ENCODE data around the gene BAZ2B. TPM values are rescaled to one million over a fixed set of nuclear protein-coding genes. Genes with fewer than 3 reads are reported as not detected.
A peak's percentile ranks its signal among the peaks of the same experiment; 100 is the strongest.

Gene BAZ2B
- total and polyA plus RNA-seq, 12 donors, result 6.8 to 57.2 (median 44.9) TPM

- H3K4me3 ChIP-seq, result no peak overlapping the region
- H3K27ac ChIP-seq, result no peak overlapping the region
- H3K27me3 ChIP-seq, result no peaks in the 10 kb centered on the region
- WGBS, 2 donors, result 72 to 78% methylated on average over 2 of the region's 2 CpGs
- ATAC-seq, result no peak
- no peak for TF ChIP-seq CTCF (IDR thresholded peaks at IDR 0.05)
- DNase-seq, result no peak
- intact Hi-C loops (cut with DNase I), result no loop called here
- peaks cover 0 to 17% (median 6%) of the 10 kb centered on the region in 9 donors for H3K4me1 ChIP-seq
- no peaks in the 10 kb centered on the region for H3K36me3 ChIP-seq
- H3K9me3 ChIP-seq, result peaks cover 0 to 18% (median 0%) of the 10 kb centered on the region in 11 donors
Measured at GRCh38 chr2:159622966-159623365, 6.6 kb upstream of the BAZ2B start.

GRCh38 chr2:159620796-159621195, 4.4 kb upstream of the BAZ2B start:
- Histone ChIP-seq H3K27ac (no peak overlapping the region), H3K4me1 (peaks cover 0 to 29% (median 16%) of the 10 kb centered on the region in 9 donors), H3K4me3 (no peak overlapping the region), H3K27me3 (no peaks in the 10 kb centered on the region), H3K9me3 (peaks cover 0 to 12% (median 0%) of the 10 kb centered on the region in 11 donors), H3K36me3 (no peaks in the 10 kb centered on the region)
- no peak for TF ChIP-seq CTCF (IDR thresholded peaks at IDR 0.05)
- no peak for ATAC-seq
- intact Hi-C loops (cut with DNase I), result no loop called here
- 95 to 96% methylated on average over 2 of the region's 2 CpGs for WGBS, 2 donors
- no peak for DNase-seq

- 6 to 7% methylated on average over 2 of the region's 2 CpGs for WGBS, 2 donors
- no peaks in the 10 kb centered on the region for H3K36me3 ChIP-seq
- no peak for ATAC-seq
- H3K27me3 ChIP-seq, result no peaks in the 10 kb centered on the region
- no peaks in the 10 kb centered on the region for H3K9me3 ChIP-seq
- peak overlapping the region in 5 of 10 donors; percentile 5 to 99 (median 97) for H3K27ac ChIP-seq
- intact Hi-C loops (cut with DNase I), result loop anchor here in 4 of 10 donors (2.0 to 10.0 kb wide), 6 partner anchors 95 to 187 kb away; partner anchors contain the start of gene MARCHF7 (in 4 of the 4)
- TF ChIP-seq CTCF (IDR thresholded peaks at IDR 0.05), result no peak
- DNase-seq, result peak in 1 of 2 donors; percentile 26
- peak overlapping the region in 9 of 10 donors; percentile 58 to 81 (median 76) for H3K4me3 ChIP-seq
- H3K4me1 ChIP-seq, result peaks cover 0 to 43% (median 24%) of the 10 kb centered on the region in 9 donors
Measured at GRCh38 chr2:159617646-159618045, 1.3 kb upstream of the BAZ2B start.

- intact Hi-C loops (cut with DNase I), result loop anchor here in 4 of 10 donors (2.0 to 10.0 kb wide), 6 partner anchors 95 to 188 kb away; partner anchors contain the start of gene MARCHF7 (in 4 of the 4)
- H3K36me3 ChIP-seq, result no peaks in the 10 kb centered on the region
- no peak for DNase-seq
- H3K4me3 ChIP-seq, result peak overlapping the region in 9 of 10 donors; percentile 58 to 81 (median 76)
- 14 to 22% methylated on average over 4 of the region's 4 CpGs for WGBS, 2 donors
- H3K27ac ChIP-seq, result peak overlapping the region in 9 of 10 donors; percentile 94 to 100 (median 98)
- H3K4me1 ChIP-seq, result peaks cover 0 to 49% (median 30%) of the 10 kb centered on the region in 9 donors
- no peak for ATAC-seq
- no peaks in the 10 kb centered on the region for H3K27me3 ChIP-seq
- no peak for TF ChIP-seq CTCF (IDR thresholded peaks at IDR 0.05)
- H3K9me3 ChIP-seq, result no peaks in the 10 kb centered on the region
Measured at GRCh38 chr2:159617100-159617499, 752 bp upstream of the BAZ2B start.

All from heart right ventricle (tissue), 16 donors.